ENCODE data around the gene DISP2. TPM values are rescaled to one million over a fixed set of nuclear protein-coding genes. Genes with fewer than 3 reads are reported as not detected.

DISP2 gene
- total and polyA plus RNA-seq, 2 of the 8 experiments (the other 6 are each of a cell fraction or from before 2014, with no cell fraction given) = 0.45 to 1.2 TPM

DNA sequence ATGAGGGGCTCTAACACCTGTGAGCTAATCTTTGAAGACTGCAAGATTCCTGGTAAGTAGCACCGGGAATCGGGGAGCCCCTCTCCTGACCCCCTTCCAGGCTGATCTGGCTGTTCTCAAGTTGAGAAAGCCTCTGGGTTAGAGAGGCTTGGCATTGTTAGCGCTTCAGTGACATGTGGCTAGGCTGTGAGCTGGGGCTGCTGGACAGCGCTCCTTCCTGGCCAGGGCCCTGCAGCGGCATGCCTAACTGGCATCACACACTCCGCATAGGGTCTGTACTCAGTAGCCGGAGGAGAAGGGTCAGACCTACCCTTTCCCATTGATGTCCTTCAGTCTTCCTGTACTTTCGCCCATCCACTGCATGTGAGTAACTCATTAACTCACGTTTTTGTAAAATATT is 55.0 kb downstream of the DISP2 start:
- no peak overlapping the region for H3K9ac ChIP-seq (replicated peaks in 1 of 4; ENCODE audit: extremely low read depth in 1 of 4, low read depth in 3 of 4, low read length in 3 of 4)
- no peaks in the 10 kb centered on the region for H3K9me3 ChIP-seq (ENCODE audit: insufficient read depth in 2 of 2, low read depth in 1 of 2, low read length in 1 of 2)
- H3K36me3 ChIP-seq (ENCODE audit: control insufficient read depth in 2 of 4, insufficient read depth in 4 of 4, low read length in 3 of 4) = peaks cover 43 to 86% (median 70%) of the 10 kb centered on the region in 4 experiments
- H3K79me1 ChIP-seq (ENCODE audit: low read depth, low read length) = no peaks in the 10 kb centered on the region
- H2AFZ ChIP-seq (ENCODE audit: low read length) = no peak overlapping the region
- no peak overlapping the region for H3K4me2 ChIP-seq (ENCODE audit: insufficient read depth in 1 of 2, low read depth in 2 of 2, low read length in 2 of 2)
- H3K27ac ChIP-seq (ENCODE audit: low read depth, low read length) = no peak overlapping the region
- H2BK15ac ChIP-seq (ENCODE audit: low read length) = no peak overlapping the region
- 91% methylated on average over 9 of the region's 9 CpGs; no CpG with 5 or more reads in 1 of the 2 experiments for WGBS, 2 experiments (ENCODE audit: extremely low coverage in 1 of 2, insufficient coverage in 1 of 2, insufficient read length in 1 of 2, insufficient replicate concordance in 2 of 2, low coverage in 1 of 2, low lambda C conversion rate in 2 of 2, missing lambda C conversion rate in 1 of 2)
- no peaks in the 10 kb centered on the region for H3K27me3 ChIP-seq (replicated peaks in 1 of 4; ENCODE audit: control insufficient read depth in 3 of 4, extremely low read depth in 1 of 4, insufficient read depth in 3 of 4, low read length in 3 of 4)
- no peak overlapping the region for H4K91ac ChIP-seq (replicated peaks; ENCODE audit: insufficient read length, low read length)
- peaks cover 0 to 10% of the 10 kb centered on the region in 2 experiments for H4K20me1 ChIP-seq (replicated peaks in 1 of 2; ENCODE audit: control insufficient read depth in 1 of 2, insufficient read depth in 2 of 2, low read length in 2 of 2)
- H2BK120ac ChIP-seq (replicated peaks; ENCODE audit: low read depth, low read length) = no peak overlapping the region
- DNase-seq (ENCODE audit: low read depth in 1 of 2, low spot score in 2 of 2) (no peak), FAIRE-seq (no peak)
- H3K23me2 ChIP-seq (ENCODE audit: low read depth, low read length) = no peaks in the 10 kb centered on the region
- no peak overlapping the region for H2BK20ac ChIP-seq (ENCODE audit: low read length)
- no peak overlapping the region for H3K56ac ChIP-seq (replicated peaks; ENCODE audit: insufficient read length, low read depth, low read length)
- no peak overlapping the region for H2BK12ac ChIP-seq (ENCODE audit: low read depth, low read length)
- no peak overlapping the region for H2AK5ac ChIP-seq (ENCODE audit: low read depth, low read length)
- no peak overlapping the region for H2BK5ac ChIP-seq (ENCODE audit: low read depth, low read length)
- ChIA-PET POLR2A (ENCODE audit: partially characterized antibody) (interaction anchor here (0.8 to 1.9 kb wide), 6 partner anchors 10 to 43 kb away, joined by 3 to 4 read pairs (median 4); partner anchors contain the start of gene KNSTRN), CTCF (ENCODE audit: partially characterized antibody) (interaction anchor here (0.8 to 16.2 kb wide), 5 partner anchors 9 to 103 kb away, joined by 3 to 184 read pairs (median 6); partner anchors contain the start of gene CCDC9B)
- H3K14ac ChIP-seq (ENCODE audit: insufficient read length) = no peak overlapping the region
- no peak overlapping the region for H3K4me3 ChIP-seq (ENCODE audit: extremely low read depth in 1 of 4, insufficient read depth in 2 of 4, low read depth in 3 of 4, low read length in 4 of 4)
- H3K4ac ChIP-seq (replicated peaks; ENCODE audit: insufficient read length, low read depth, low read length) = no peak overlapping the region
- no peaks in the 10 kb centered on the region for H3K4me1 ChIP-seq (replicated peaks in 1 of 4; ENCODE audit: control insufficient read depth in 3 of 4, insufficient read depth in 4 of 4, low read length in 3 of 4)
- H4K5ac ChIP-seq (ENCODE audit: insufficient read length, low read depth, low read length) = no peak overlapping the region
- H3K23ac ChIP-seq (ENCODE audit: insufficient read length) = no peak overlapping the region
- no peak overlapping the region for H3K18ac ChIP-seq (ENCODE audit: extremely low read depth, low read length)
- H4K8ac ChIP-seq (ENCODE audit: extremely low read depth, insufficient read depth, low read length) = no peak overlapping the region
- 0 out of 4 replicates have a peak, but pooled peaks cover 0 to 2% of the 10 kb centered on the region in 2 experiments for H3K79me2 ChIP-seq (ENCODE audit: control insufficient read depth in 1 of 2, insufficient read depth in 2 of 2, low read length in 2 of 2)
- TF ChIP-seq, protein P1, sequence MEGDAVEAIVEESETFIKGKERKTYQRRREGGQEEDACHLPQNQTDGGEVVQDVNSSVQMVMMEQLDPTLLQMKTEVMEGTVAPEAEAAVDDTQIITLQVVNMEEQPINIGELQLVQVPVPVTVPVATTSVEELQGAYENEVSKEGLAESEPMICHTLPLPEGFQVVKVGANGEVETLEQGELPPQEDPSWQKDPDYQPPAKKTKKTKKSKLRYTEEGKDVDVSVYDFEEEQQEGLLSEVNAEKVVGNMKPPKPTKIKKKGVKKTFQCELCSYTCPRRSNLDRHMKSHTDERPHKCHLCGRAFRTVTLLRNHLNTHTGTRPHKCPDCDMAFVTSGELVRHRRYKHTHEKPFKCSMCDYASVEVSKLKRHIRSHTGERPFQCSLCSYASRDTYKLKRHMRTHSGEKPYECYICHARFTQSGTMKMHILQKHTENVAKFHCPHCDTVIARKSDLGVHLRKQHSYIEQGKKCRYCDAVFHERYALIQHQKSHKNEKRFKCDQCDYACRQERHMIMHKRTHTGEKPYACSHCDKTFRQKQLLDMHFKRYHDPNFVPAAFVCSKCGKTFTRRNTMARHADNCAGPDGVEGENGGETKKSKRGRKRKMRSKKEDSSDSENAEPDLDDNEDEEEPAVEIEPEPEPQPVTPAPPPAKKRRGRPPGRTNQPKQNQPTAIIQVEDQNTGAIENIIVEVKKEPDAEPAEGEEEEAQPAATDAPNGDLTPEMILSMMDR (IDR thresholded peaks at IDR 0.05; ENCODE audit: control extremely low read depth in 1 of 3, insufficient read depth in 1 of 3, low read depth in 1 of 3, low read length in 3 of 3) = no peak
- no peak for TF ChIP-seq POU5F1 (IDR thresholded peaks at IDR 0.05; ENCODE audit: low read depth, low read length)
- TF ChIP-seq GABPA (IDR thresholded peaks at IDR 0.05; ENCODE audit: borderline replicate concordance, insufficient read depth, low read length) = no peak
- TF ChIP-seq MAFK (IDR thresholded peaks at IDR 0.05; ENCODE audit: low read depth, low read length) = no peak
- no peak for TF ChIP-seq SP2 (IDR thresholded peaks at IDR 0.05; ENCODE audit: low read length)
- no peak for TF ChIP-seq BACH1 (IDR thresholded peaks at IDR 0.05; ENCODE audit: low read length)
- no peak for TF ChIP-seq TEAD4 (IDR thresholded peaks at IDR 0.05; ENCODE audit: low read depth, low read length)
- TF ChIP-seq RNF2 (IDR thresholded peaks at IDR 0.05; ENCODE audit: borderline replicate concordance, low read depth, low read length, missing control alignments, poor library complexity, severe bottlenecking) = no peak
- TF ChIP-seq CHD2 (IDR thresholded peaks at IDR 0.05; ENCODE audit: low read length) = no peak
- no peak for TF ChIP-seq RAD21 (IDR thresholded peaks at IDR 0.05 in 1 of 2, conservative IDR thresholded peaks at IDR 0.05 in 1 of 2; ENCODE audit: low read depth in 2 of 2, low read length in 2 of 2)
- TF ChIP-seq SUZ12 (IDR thresholded peaks at IDR 0.05; ENCODE audit: low read length) = no peak

Data from H1 (cell line).